NCI-H2107 (cell line): Measurements from ENCODE around the gene CCDC6.

Source experiments
- DNase-seq: peaks from one replicate; lab custom pipeline; 2025; lab: John Stamatoyannopoulos, UW

Gene CCDC6

DNA sequence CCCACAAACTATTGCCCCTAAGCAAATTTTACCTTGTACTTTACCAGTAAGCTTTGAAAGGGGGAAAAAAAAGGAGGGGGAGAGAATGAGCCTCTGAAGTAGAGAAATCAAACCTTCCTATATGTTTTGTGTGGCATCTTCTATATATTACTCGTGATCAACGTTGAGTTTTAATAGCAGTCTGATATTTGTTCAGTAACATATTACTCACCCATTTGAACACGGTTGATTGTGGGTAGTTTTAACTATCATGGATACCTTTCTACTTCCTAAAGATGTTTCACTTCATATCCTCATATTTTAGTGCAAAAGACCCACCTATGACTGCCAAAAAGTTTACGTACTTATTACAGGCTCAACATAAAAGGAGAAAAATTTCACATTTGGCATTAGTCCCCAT lies 54.5 kb downstream of the CCDC6 start:
- DNase-seq: no peak

DNA sequence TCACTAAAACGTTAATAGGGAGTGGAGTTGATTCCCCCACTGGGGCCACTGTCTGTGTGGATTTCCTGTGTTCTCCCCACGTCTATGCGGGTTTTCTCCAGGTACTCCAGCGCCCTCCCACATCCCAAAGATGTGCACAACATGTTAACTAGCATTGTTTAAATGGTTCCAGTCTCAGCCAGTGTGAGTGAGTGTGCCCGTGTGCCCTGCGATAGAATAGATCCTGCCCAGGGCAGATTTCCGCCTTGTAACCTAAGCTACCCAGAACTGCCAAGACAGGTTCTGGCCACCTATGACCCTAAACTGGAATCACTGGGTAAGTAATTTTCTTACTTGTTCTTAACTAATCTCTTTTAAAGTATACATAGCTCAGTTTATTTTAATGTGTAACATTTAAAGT lies 58.5 kb downstream of the CCDC6 start:
- DNase-seq: no peak

DNA sequence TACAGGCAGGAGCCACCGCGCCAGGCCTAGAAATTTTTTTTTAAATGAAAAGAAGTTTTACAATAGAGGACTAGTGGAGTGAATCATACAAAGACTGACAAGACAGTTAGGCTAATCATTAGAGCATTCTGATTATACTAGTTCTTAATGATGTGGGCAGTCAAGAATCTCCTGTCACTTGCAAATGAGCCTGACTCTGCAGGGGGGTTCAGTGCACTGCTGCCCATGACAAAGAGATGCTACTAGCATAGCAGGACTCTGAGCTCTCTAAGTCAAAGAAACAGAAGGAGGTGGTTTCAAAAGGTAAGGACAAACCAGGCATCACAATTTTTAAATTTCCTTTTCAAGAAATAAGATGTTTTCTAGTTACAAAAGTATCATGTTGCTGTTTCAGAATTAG lies 59.0 kb downstream of the CCDC6 start:
- no peak for DNase-seq

DNA sequence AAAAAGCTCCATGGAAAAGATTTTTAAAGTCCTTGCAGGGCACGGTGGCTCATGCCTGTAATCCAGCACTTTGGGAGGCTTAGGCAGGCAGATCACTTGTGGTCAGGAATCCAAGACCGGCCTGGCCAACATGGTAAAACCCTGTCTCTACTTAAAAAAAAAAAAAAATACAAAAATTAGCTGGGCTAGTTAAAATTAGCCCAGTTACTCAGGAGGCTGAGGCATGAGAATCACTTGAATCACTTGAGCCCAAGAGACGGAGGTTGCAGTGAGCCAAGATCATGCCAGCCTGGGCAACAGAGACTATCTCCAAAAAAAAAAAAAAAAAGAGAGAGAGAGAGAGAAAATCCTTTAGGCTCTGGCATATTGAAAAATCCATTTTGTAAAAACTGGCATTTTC lies 61.9 kb downstream of the CCDC6 start:
- DNase-seq: no peak

DNA sequence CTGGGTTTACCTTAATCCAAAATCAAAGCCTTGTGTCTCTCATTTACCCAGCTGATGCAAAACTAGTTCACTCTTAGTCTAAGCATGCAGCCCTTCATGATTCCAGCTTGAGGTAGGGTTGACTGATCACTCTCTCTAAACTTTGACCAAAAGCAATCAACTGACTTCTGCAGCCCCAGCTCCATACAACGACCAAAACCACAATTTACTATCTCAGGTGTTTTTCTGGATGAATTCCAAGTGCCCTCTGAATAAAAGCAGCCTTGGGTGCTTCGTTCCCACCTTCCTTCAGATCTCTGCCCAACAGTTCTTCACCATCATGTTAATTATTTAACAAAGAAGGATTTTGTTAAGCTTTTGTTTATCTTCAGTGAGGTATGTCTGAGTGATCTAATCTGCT lies 62.6 kb downstream of the CCDC6 start:
- DNase-seq: no peak

DNA sequence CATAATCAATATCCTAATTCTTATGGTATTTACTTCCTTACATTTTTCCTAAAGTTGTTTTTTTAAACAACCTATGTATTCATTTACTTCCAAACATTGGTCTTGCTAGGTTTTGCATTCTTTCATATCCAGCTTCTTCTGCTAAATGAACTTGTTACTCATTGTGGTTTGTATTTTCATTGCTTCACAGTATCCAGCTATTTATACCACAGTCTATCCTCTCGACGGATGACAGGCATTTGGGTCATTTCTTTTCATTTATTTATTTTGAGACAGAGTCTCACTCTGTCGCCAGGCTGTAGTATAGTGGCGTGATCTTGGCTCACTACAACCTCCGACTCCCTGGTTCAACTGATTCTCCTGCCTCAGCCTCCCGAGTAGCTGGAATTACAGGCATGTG lies 66.8 kb downstream of the CCDC6 start:
- DNase-seq: no peak

DNA sequence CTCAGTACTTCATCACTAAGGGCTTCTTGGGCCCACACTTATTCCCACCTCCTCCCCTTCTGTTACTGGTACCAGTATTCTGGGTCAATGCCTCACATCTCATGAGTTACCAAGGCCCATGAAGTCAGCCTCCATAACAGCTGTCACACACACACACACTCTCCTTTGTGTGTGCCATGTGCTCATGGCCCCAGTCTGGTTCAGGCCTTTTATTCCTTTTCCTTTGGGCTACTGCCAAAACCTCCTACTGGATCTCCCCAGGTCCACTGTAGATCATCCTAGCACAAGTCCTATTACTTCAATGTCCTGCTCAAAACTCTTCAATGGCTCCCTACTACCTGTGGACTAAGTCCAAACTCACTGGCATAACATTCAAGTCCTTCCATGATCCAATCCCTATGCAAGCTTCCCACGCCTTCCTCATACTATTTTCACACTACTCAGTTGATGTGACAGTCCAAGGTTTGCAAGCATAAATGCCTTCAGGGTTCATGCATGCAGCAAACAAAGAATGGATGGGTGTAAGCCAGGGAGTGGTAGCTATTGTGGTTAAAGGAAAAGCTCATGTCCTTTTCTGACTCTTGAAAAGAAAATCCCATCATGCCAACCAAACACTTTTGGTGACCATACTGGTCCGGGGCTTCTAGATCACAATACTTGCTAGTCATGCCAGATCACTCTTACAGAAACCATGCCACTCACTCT lies 68.1 kb downstream of the CCDC6 start:
- no peak for DNase-seq

DNA sequence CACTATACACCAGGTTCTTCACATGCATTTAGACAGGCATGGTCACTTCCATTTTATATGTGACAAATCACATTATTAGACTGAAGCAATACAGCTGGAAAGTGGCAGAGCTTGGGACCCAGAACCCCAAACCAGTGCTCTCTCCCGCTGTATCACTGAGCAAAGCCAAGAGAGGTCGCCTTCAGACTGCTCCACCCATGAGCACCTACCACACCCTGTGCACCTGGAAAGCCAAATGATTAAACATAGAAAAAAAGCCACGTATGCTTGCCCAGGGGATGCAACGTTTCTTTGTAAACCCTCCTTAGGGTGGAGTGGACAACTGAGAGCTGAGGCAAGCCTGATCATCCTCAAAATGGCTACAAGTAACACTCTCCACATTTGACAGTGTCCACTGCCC lies 72.5 kb downstream of the CCDC6 start:
- DNase-seq: no peak

DNA sequence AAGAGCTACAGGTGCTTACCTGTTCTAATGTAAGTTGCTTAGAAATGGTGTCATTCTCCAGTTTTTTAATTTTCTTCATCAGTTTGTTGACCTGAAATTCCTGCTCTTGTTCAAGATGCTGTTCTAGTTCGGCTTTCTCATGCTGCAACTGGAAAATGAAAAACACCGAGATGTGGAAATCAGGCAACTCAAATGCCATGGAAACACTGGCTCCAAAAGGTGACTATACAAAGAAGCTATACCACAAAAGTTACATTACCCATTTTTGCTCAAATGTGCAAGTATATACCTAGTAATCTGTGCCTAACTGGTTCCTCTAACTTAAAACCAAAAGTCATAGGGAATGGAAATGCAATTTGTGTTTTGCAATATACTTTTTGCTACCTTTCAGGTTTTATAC lies 73.8 kb downstream of the CCDC6 start:
- no peak for DNase-seq

DNA sequence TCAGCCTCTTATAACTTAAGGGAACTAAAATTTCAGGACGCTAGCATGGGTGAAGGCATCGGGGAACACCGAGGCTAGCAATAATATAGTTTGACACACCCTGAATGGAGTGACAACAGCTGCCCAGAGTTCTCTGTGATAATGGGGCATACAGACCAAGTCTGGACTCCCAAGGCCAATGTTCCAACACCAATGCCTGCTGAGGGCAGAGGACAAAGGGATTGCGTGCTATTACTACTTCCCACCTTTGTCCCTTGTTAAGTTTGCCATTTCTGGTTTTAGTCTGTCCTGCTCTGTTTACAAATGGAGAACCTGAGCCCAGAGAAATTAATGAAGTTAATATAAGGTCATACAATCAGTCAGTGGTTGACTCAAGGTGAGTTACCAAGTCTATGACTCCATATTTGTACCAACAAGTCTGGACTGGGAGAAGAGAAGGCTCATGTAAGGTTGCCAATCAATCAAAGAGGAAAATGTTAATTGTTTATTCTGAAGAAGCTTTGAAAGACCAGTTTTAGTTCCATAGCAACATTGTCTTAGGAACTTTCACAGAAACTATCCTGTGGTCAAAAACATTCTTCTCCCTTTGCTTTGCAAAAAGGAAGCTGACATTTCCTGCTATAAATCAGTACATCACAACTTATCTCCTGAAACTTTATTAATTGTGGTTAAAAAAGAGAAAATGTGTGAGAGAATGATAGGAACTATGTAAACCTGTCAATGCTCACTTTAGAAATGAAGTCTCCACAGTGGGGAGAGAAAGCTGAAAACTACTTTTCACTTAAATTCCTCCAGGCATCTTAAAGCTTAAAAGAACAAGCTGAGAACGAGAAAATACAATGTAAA lies 74.5 kb downstream of the CCDC6 start:
- no peak for DNase-seq

DNA sequence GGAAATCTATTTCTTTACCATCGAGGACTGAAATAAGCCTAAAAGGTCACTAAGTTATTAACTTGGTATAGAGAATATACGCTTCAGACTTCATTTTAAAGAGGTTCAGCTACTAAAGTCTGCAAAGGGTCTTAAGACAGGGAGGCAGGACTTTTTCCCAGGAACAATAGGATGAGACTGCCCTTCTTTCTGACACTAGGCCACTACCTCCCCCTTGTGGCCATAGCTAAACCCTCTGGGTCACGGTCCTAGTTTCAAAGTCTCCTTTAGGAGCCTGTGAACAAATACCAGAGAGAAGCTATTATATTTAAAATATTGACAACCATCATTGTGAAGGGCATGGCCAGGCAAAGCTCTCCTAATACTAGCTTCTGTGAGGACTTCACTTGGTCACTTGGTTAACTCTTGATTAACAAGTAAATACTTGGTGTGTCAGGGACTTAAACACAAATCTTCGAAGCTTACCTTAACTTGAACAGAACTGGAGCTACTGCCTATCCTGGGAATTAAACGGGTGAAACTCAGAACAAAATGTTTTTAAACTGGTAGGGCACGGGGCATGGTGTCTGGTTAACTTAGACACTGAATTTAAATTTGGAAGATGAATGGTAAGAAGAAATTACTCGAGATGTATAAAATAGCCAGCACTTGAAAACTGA lies 75.6 kb downstream of the CCDC6 start:
- DNase-seq: no peak

DNA sequence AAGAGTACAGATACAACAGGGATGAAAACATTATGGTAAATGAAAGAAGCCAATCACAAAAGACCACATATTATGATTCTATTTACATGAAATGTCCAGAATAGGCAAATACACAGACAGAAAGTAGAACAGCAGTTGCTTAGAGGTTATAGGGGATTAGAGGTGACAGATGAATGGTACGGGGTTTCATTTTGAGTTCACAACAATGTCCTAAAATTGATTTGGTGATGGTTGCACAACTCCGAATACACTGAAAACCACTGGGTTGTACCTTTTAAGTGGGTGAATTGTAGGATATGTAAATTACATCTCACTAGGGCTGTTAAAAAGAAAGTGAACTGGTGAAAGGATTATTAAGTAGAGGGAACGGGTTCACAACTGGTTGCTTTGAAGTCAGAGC lies 76.8 kb downstream of the CCDC6 start:
- no peak for DNase-seq

DNA sequence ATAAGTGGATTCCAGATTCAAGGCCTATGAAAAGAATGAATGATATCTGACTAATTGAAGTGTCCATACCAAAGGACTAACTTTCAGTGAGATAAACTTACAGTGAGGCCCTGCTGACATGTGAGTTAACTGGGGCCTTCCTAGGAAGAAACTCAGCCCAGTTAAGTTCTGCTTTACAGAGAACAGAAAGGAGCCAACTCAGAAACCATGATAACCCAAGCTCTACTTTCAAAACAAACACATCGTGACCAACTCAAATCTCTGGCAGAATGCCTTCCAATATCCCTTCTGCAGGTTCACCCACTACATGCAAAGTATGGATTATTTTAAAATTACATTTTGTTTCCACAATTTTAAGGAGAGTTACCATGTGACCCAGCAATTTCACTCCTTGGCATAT lies 77.3 kb downstream of the CCDC6 start:
- no peak for DNase-seq

DNA sequence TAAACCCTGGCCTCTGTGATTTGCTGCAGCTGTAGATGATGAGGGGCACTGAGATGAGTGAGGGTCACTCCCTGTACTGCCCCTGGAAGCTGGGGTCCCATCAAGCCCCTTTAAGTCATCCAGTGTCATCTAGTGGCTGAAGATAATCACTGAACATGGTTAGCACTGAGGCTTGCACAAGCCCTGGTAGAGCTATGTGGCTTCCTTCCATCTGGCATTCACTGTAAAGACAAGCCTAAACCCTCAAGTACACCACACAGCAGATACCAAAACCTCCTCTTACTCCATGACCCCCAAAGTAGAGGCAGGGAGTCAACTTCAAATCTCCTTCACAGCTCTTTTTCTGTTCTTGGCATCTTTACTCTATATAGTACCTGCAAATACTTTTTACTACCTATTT lies 80.4 kb downstream of the CCDC6 start:
- no peak for DNase-seq

DNA sequence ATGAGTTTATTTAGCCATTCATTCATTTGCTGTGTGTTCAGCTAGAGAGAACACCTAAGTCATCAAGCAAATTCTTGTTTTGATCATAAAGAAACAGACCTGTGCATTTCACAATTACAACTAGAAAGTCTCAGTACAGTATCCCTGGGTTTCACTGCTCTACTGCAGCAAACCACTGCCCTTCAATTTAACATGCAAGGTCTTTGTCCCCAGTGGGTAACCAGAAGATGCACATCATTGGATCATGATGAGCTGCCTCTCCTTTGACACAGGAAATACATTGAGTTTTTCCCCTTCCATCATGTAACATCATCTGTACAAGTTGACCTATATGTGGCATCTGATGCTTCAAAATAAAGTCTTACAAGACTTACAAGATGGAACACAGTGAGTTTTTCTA lies 82.6 kb downstream of the CCDC6 start:
- no peak for DNase-seq

DNA sequence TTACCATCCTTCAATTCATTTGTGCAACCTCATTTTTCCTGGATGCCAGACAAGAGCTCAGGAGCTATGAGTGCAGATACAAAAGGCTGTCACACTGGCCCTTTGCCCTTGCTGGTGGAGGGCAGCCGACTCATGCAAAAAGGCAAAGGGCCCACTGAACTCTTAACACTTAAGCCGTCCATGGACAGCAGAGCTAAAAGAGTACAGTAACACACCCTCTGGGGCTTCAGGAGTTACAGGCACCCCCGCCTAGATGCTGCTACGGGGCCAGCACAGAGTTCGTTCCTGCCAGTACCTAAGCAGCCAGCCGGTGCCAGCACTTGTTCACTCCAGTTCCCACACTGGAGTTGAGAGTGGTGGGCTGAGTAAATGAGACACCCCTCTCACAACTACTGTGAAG lies 83.2 kb downstream of the CCDC6 start:
- no peak for DNase-seq

DNA sequence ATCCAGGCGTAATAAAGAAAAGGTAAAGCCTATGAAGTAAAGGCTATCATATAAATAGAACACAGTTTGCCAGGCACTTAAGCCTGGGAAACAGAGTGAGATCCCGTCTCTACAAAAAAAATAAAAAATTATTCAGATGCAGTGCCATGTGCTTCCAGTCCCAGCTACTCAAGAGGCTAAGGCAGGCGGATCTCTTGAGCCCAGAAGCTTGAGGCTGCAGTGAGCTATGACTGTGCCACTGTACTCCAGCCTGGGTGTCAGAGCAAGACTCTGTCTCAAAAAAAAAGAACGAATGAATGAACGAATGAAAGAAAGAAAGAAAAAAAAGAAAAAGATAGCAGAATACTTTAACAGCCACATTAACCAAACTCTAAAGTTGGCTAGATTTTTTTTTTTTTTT lies 85.9 kb downstream of the CCDC6 start:
- no peak for DNase-seq

DNA sequence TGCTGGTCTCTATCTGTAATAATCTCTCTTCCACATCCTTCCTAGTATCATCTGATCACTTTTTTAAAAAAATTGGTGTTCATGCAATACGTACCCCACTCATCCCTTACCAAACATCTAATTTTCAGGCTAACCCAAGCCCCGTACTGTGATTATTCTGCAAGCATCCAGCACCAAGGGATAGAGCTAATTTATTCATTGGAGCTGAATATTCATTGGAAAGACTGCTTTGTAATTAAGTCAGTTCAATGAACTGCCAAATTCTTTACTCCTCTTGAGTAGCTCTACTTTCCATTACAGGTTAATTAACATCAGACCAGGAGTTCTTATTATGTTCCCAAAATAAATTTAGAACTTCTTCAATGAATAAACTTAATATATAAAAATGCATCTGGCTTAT lies 86.7 kb downstream of the CCDC6 start:
- no peak for DNase-seq

DNA sequence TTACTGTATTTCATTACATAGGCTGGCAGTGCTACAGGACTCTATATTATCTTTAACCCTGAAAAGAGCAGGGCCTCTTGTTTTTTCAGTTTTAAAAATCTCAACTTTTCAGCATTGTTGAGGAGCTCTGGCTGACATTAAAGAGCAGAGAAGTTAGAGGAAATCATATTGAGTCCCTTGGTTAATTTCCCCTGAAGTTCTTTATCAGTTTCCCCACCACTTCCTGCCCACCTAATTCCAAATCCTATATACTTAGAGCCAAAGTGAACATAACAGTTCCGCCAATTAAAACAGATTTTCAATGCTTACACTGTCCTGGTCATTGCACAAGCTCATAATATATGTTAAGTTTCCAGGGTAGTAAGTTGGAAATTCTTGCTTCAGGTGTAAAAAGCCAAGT lies 87.1 kb downstream of the CCDC6 start:
- no peak for DNase-seq

DNA sequence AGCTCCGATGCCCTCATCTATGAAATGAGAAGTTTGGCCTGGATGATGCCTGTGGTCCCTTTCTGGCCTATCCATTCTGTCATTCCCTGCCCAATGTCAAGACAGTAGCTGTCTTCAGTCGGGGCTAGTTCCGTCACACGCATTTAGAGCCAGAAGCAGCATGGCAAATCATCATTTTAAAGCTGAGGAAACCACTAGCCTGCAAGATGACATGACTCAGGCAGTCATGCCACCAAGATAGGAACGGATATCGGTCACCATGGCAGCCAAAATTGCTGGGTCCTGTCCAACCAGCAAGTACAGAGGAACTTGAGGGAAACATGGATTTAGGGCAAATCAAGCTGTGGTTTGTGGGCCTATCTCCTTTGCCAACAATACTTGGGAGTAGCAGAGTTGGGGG lies 88.6 kb downstream of the CCDC6 start:
- no peak for DNase-seq

DNA sequence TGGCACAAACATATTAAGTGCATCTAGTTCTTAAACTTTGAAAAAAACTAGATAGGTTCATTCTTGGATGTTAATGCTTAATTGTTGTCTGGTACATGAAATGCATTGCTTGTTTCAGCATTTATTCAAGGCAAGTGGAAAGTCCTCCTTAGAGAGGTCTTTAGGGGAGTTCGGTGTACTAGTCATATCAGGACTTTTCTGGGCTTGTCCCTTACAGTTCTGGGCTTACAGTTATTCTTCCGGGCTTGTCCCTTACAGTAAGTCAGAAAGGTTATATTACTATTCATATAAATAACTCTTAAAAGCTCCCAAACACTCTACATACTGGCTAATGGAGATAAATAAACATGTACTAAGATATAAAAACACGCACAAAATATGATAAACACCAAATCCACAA lies 91.5 kb downstream of the CCDC6 start:
- DNase-seq: no peak

DNA sequence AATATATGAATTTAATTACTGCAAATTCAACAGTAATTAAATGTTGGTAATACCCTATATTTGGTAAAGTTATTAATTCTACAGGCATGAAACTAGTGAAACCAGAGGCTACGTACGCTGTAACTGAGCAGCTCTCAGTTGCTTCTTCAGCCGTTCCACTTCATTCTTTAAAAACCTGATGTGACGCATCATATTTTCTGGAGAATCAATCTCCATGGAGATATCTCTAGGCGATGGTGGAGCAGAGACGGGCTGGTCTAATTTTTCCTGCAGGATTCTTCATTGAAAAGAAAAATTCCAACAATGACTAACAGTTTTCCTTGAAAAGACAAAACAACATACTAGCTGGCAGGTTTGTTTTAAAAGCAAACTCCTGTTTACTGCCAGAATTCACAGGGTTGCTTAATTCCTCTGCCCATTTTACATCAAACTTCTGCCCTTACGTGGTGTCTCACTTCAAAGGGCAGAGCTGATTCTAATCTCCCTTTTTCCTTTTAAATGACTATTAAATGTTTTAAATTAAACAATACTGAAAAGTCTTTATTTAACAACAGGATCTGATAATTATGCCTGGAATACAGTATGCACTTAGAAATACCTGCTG lies 93.7 kb downstream of the CCDC6 start:
- DNase-seq: no peak

DNA sequence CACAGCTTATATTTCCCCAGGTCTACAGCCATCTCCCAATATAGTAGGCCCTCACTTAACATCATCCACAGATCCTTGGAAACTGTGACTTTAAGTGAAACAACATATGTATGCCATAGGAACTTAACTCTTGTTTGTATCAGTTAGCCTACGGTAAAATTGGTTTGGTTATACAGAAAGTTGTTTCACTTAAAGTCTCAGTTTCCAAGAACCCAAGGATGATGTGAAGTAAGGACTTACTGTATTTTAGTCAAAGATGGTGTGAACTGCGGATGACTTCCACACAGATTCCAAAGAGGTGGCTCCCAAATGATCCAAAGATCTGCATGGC lies 96.7 kb downstream of the CCDC6 start:
- DNase-seq: no peak
